DND-41 (cell line): ENCODE measurements around the gene CCDC201.
"Not testable (repeated sequence)": the region's sequence is repeated elsewhere in the genome, so short reads cannot be mapped to it uniquely, and the experiment has no call there.

Experiments
- ATAC-seq: fragments of 200-7000 bp; cut with Tn5 transposase; 3 replicates; pipeline ENCODE4 v1.9.1; 2021; ENCODE audit warnings: low read depth; ENCODE audit not compliant: insufficient read depth
- DNase-seq: peaks from one replicate; pipeline ENCODE4 v3.0.0-alpha.2; 2020
- H2AFZ ChIP-seq: 2 replicates; pipeline ENCODE4 v1.6.0; 2012; ENCODE audit warnings: low read depth, low read length
- H3K27ac ChIP-seq: 2 replicates; pipeline ENCODE4 v1.5.1; 2012; ENCODE audit warnings: low read length, inconsistent platforms
- H3K27me3 ChIP-seq: fragments of 200-600 bp; sonication (generic); 2 replicates; pipeline ENCODE4 v1.6.0; 2012; ENCODE audit warnings: low read length, mild to moderate bottlenecking, inconsistent platforms; ENCODE audit not compliant: insufficient read depth, poor library complexity
- H3K36me3 ChIP-seq: 2 replicates; pipeline ENCODE4 v1.5.1; 2012; ENCODE audit warnings: low read length, inconsistent platforms; ENCODE audit not compliant: insufficient read depth
- H3K4me1 ChIP-seq: 2 replicates; pipeline ENCODE4 v1.5.1; 2012; ENCODE audit warnings: mild to moderate bottlenecking, low read length; ENCODE audit not compliant: insufficient read depth
- H3K4me2 ChIP-seq: 2 replicates; pipeline ENCODE4 v1.6.0; 2012; ENCODE audit warnings: mild to moderate bottlenecking, moderate library complexity, low read length, inconsistent platforms; ENCODE audit not compliant: insufficient read depth
- H3K4me3 ChIP-seq, 2 experiments: fragments of 200-600 bp in 1 of 2; shearing (Covaris generic) in 1 of 2; 2 replicates each; pipeline ENCODE4 v1.5.1; 2012 to 2016; ENCODE audit warnings: inconsistent platforms in 2 of 2, low read length in 2 of 2, mild to moderate bottlenecking in 2 of 2, low read depth in 1 of 2, moderate library complexity in 1 of 2
- H3K79me2 ChIP-seq: 2 replicates; pipeline ENCODE4 v1.6.0; 2012; ENCODE audit warnings: low read length, inconsistent platforms; ENCODE audit not compliant: insufficient read depth
- H3K9ac ChIP-seq: 2 replicates; pipeline ENCODE4 v1.6.0; 2012; ENCODE audit warnings: low read depth, mild to moderate bottlenecking, inconsistent platforms, low read length, moderate library complexity
- H3K9me3 ChIP-seq: 2 replicates; pipeline ENCODE4 v1.5.1; 2012; ENCODE audit warnings: low read length, moderate library complexity, mild to moderate bottlenecking, inconsistent platforms; ENCODE audit not compliant: insufficient read depth, severe bottlenecking
- H4K20me1 ChIP-seq: 2 replicates; pipeline ENCODE4 v1.6.0; 2012; ENCODE audit warnings: low read length; ENCODE audit not compliant: insufficient read depth

Gene CCDC201

GRCh38 chr7:45852984-45853383 lies 19.9 kb downstream of the CCDC201 start:
- H3K27me3 ChIP-seq, H3K36me3 ChIP-seq, H3K9me3 ChIP-seq, H3K79me2 ChIP-seq, H3K9ac ChIP-seq, H3K4me3 ChIP-seq, H3K4me2 ChIP-seq, H2AFZ ChIP-seq, ATAC-seq, DNase-seq, H4K20me1 ChIP-seq, H3K4me1 ChIP-seq, H3K27ac ChIP-seq: not testable (repeated sequence)

GRCh38 chr7:45848734-45849133 lies 24.1 kb downstream of the CCDC201 start:
- H3K79me2 ChIP-seq, H3K9me3 ChIP-seq, H3K27ac ChIP-seq, H3K9ac ChIP-seq, H3K27me3 ChIP-seq, H4K20me1 ChIP-seq, H3K4me3 ChIP-seq, ATAC-seq, H3K4me2 ChIP-seq, H3K36me3 ChIP-seq, DNase-seq, H2AFZ ChIP-seq, H3K4me1 ChIP-seq: not testable (repeated sequence)

GRCh38 chr7:45846536-45846935 lies 26.3 kb downstream of the CCDC201 start:
- not testable (repeated sequence) for H3K36me3 ChIP-seq, H3K27ac ChIP-seq, DNase-seq, H3K79me2 ChIP-seq, ATAC-seq, H3K27me3 ChIP-seq, H3K4me3 ChIP-seq, H3K4me2 ChIP-seq, H3K9me3 ChIP-seq, H3K4me1 ChIP-seq, H2AFZ ChIP-seq, H3K9ac ChIP-seq, H4K20me1 ChIP-seq

GRCh38 chr7:45841926-45842717 lies 30.8 kb downstream of the CCDC201 start:
- H4K20me1 ChIP-seq, DNase-seq, H2AFZ ChIP-seq, H3K27ac ChIP-seq, H3K4me3 ChIP-seq, H3K4me2 ChIP-seq, H3K9ac ChIP-seq, H3K79me2 ChIP-seq, ATAC-seq, H3K27me3 ChIP-seq, H3K9me3 ChIP-seq, H3K36me3 ChIP-seq, H3K4me1 ChIP-seq: not testable (repeated sequence)

- H4K20me1 ChIP-seq, H3K36me3 ChIP-seq, H3K4me1 ChIP-seq, ATAC-seq, H3K79me2 ChIP-seq, H3K9me3 ChIP-seq, H3K9ac ChIP-seq, H2AFZ ChIP-seq, H3K4me2 ChIP-seq, DNase-seq, H3K27me3 ChIP-seq, H3K4me3 ChIP-seq, H3K27ac ChIP-seq: not testable (repeated sequence)
Measured at GRCh38 chr7:45838852-45839251, 34.0 kb downstream of the CCDC201 start.

- H3K4me3 ChIP-seq, H3K79me2 ChIP-seq, H3K4me2 ChIP-seq, H3K27ac ChIP-seq, H3K9me3 ChIP-seq, H3K9ac ChIP-seq, ATAC-seq, H3K36me3 ChIP-seq, H3K27me3 ChIP-seq, DNase-seq, H2AFZ ChIP-seq, H4K20me1 ChIP-seq, H3K4me1 ChIP-seq: not testable (repeated sequence)
Measured at GRCh38 chr7:45832433-45833177, 40.3 kb downstream of the CCDC201 start.

- H3K27ac ChIP-seq, H4K20me1 ChIP-seq, H2AFZ ChIP-seq, H3K4me2 ChIP-seq, DNase-seq, H3K4me3 ChIP-seq, H3K4me1 ChIP-seq, H3K9me3 ChIP-seq, ATAC-seq, H3K36me3 ChIP-seq, H3K27me3 ChIP-seq, H3K79me2 ChIP-seq, H3K9ac ChIP-seq: not testable (repeated sequence)
Measured at GRCh38 chr7:45829846-45830245, 43.0 kb downstream of the CCDC201 start.

GRCh38 chr7:45827731-45828130 lies 45.2 kb downstream of the CCDC201 start:
- H3K27me3 ChIP-seq, H3K27ac ChIP-seq, H3K36me3 ChIP-seq, H2AFZ ChIP-seq, H3K9me3 ChIP-seq, ATAC-seq, DNase-seq, H4K20me1 ChIP-seq, H3K4me1 ChIP-seq, H3K9ac ChIP-seq, H3K4me3 ChIP-seq, H3K79me2 ChIP-seq, H3K4me2 ChIP-seq: not testable (repeated sequence)
